Astrocyte of the spinal cord (primary cell): ENCODE results near the gene SOX5.
A peak's percentile ranks its signal among the peaks of the same experiment; 100 is the strongest.

Source experiments
- DNase-seq: peaks from one replicate; pipeline ENCODE4 v3.0.0; 2011; ENCODE audit warnings: low read depth, low spot score
- H3K4me3 ChIP-seq: 2 replicates; pipeline ENCODE4 v1.5.1; 2011; ENCODE audit warnings: low read depth, mild to moderate bottlenecking, low read length, moderate library complexity
- CTCF ChIP-seq: IDR thresholded peaks from 2 replicates; pipeline ENCODE4 v1.5.1; 2012; ENCODE audit warnings: low read depth, mild to moderate bottlenecking, low read length, inconsistent platforms
- in situ Hi-C: cut with HindIII; loops from 2 replicates; pipeline ENCODE4 v1.10.0; 2017; ENCODE audit warnings: low sequenced_read_pairs

Gene SOX5

GRCh38 chr12:23488130-23488529 lies 461.3 kb downstream of the SOX5 start:
- H3K4me3 ChIP-seq = no peak overlapping the region
- no peak for TF ChIP-seq CTCF
- in situ Hi-C loops = no loop called here
- no peak for DNase-seq

- no peak for TF ChIP-seq CTCF
- no peak overlapping the region for H3K4me3 ChIP-seq
- DNase-seq = peak; percentile 0
- in situ Hi-C loops = no loop called here
These were observed 465.2 kb downstream of the SOX5 start for GRCh38 chr12:23484238-23484637.

- no peak overlapping the region for H3K4me3 ChIP-seq
- no peak for TF ChIP-seq CTCF
- in situ Hi-C loops = no loop called here
- no peak for DNase-seq
These were observed 466.9 kb downstream of the SOX5 start for GRCh38 chr12:23482571-23482970.
